Peyer's patch (tissue), 4 donors: Measurements from ENCODE around the gene NCAN. TPM values are rescaled to one million over a fixed set of nuclear protein-coding genes. Genes with fewer than 3 reads are reported as not detected.
A peak's percentile ranks its signal among the peaks of the same experiment; 100 is the strongest.

ENCODE experiments used
- DNase-seq, 3 donors: peaks; one replicate each; pipeline ENCODE4 v3.0.0-alpha.2; 2017 to 2019
- H3K27ac ChIP-seq, 4 donors: fragments of 200-600 bp; sonication (generic); one replicate each; pipeline ENCODE4 v1.5.1; 2016 to 2019
- H3K27me3 ChIP-seq, 2 donors: fragments of 200-600 bp; sonication (generic); one replicate each; pipeline ENCODE4 v1.5.1; 2019
- H3K36me3 ChIP-seq, 3 donors: fragments of 200-600 bp; sonication (generic); one replicate each; pipeline ENCODE4 v1.5.1; 2016 to 2019
- H3K4me1 ChIP-seq, 4 donors: fragments of 200-600 bp; sonication (generic); one replicate each; pipeline ENCODE4 v1.5.1; 2016 to 2019
- H3K4me3 ChIP-seq, 4 donors: fragments of 200-600 bp; sonication (generic); 1 replicate in 3 of 4; 2 replicates in 1 of 4; pipeline ENCODE4 v1.5.1; 2016 to 2019; ENCODE audit warnings: mild to moderate bottlenecking in 1 of 4
- H3K9me3 ChIP-seq, 4 donors: fragments of 200-600 bp; sonication (generic); one replicate each; pipeline ENCODE4 v1.5.1; 2016 to 2019; ENCODE audit warnings: mild to moderate bottlenecking in 1 of 4
- CTCF ChIP-seq, 6 experiments: fragments of 450-650 bp in 4 of 6; fragments of 200-600 bp in 2 of 6; sonication (generic) in 1 of 6; IDR thresholded peaks; one replicate each; pipeline ENCODE4 v1.5.1; 2017 to 2019; ENCODE audit warnings: antibody characterized with exemption in 6 of 6, mild to moderate bottlenecking in 3 of 6, moderate library complexity in 1 of 6
- POLR2A ChIP-seq, 2 donors: fragments of 450-650 bp; IDR thresholded peaks; one replicate each; pipeline ENCODE4 v1.5.1; 2017; ENCODE audit warnings: antibody characterized with exemption in 2 of 2, mild to moderate bottlenecking in 2 of 2, moderate library complexity in 2 of 2
- total RNA-seq, 4 donors: library from RNA; depleted of rRNA; stranded (reverse); fragments of >200 nt; gene quantifications; one replicate each; pipeline ENCODE4 v1.1.0, GENCODE V29; 2016

NCAN gene
- total RNA-seq, 4 donors from 2014 or later = not detected

- TF ChIP-seq POLR2A (IDR thresholded peaks at IDR 0.05) (no peak), CTCF (IDR thresholded peaks at IDR 0.05) (no peak)
- peaks cover 0 to 57% (median 0%) of the 10 kb centered on the region in 3 donors for H3K36me3 ChIP-seq
- no peaks in the 10 kb centered on the region for H3K4me1 ChIP-seq
- no peaks in the 10 kb centered on the region for H3K27me3 ChIP-seq
- H3K4me3 ChIP-seq = no peak overlapping the region
- H3K9me3 ChIP-seq = no peaks in the 10 kb centered on the region
- DNase-seq = no peak
- H3K27ac ChIP-seq = no peak overlapping the region
These were observed 32.0 kb upstream of the NCAN start for GRCh38 chr19:19179548-19180441.

- no peaks in the 10 kb centered on the region for H3K4me1 ChIP-seq
- no peak for TF ChIP-seq POLR2A (IDR thresholded peaks at IDR 0.05)
- no peak for TF ChIP-seq CTCF (IDR thresholded peaks at IDR 0.05)
- no peak for DNase-seq
- no peaks in the 10 kb centered on the region for H3K27me3 ChIP-seq
- H3K27ac ChIP-seq = no peak overlapping the region
- H3K9me3 ChIP-seq = no peaks in the 10 kb centered on the region
- H3K4me3 ChIP-seq = no peak overlapping the region
- H3K36me3 ChIP-seq = peaks cover 0 to 63% (median 0%) of the 10 kb centered on the region in 3 donors
These were observed 30.2 kb upstream of the NCAN start for GRCh38 chr19:19181488-19181998.

GRCh38 chr19:19185853-19186740, 25.7 kb upstream of the NCAN start:
- Histone ChIP-seq H3K27ac (no peak overlapping the region), H3K9me3 (no peaks in the 10 kb centered on the region), H3K4me3 (no peak overlapping the region), H3K4me1 (peaks cover 0 to 15% (median 8%) of the 10 kb centered on the region in 4 donors), H3K36me3 (peaks cover 0 to 40% (median 0%) of the 10 kb centered on the region in 3 donors), H3K27me3 (no peaks in the 10 kb centered on the region)
- peak in 2 of 3 donors; percentile 57 to 73 for DNase-seq
- TF ChIP-seq POLR2A (IDR thresholded peaks at IDR 0.05) (no peak), CTCF (IDR thresholded peaks at IDR 0.05) (peak; percentile 2 to 65 (median 56))

- H3K36me3 ChIP-seq = peaks cover 0 to 34% (median 0%) of the 10 kb centered on the region in 3 donors
- TF ChIP-seq POLR2A (IDR thresholded peaks at IDR 0.05) (no peak), CTCF (IDR thresholded peaks at IDR 0.05) (no peak)
- no peak overlapping the region for H3K27ac ChIP-seq
These were observed 25.0 kb upstream of the NCAN start for GRCh38 chr19:19186742-19187141.

GRCh38 chr19:19191768-19192077, 20.0 kb upstream of the NCAN start:
- no peak for DNase-seq
- Histone ChIP-seq H3K36me3 (peaks cover 0 to 10% (median 0%) of the 10 kb centered on the region in 3 donors), H3K4me3 (peak overlapping the region; percentile 68 to 96 (median 88)), H3K9me3 (no peaks in the 10 kb centered on the region), H3K27me3 (no peaks in the 10 kb centered on the region), H3K4me1 (peaks cover 4 to 35% (median 17%) of the 10 kb centered on the region in 4 donors), H3K27ac (peak overlapping the region; percentile 95 to 99 (median 98))
- TF ChIP-seq POLR2A (IDR thresholded peaks at IDR 0.05) = no peak
- peak in 1 of 6 experiments; percentile 1 for TF ChIP-seq CTCF (IDR thresholded peaks at IDR 0.05)

More at GRCh38 chr19:19186742-19187141, 25.0 kb upstream of the NCAN start:
- H3K27me3 ChIP-seq = no peaks in the 10 kb centered on the region
- no peak overlapping the region for H3K4me3 ChIP-seq
- no peak for DNase-seq
- no peaks in the 10 kb centered on the region for H3K9me3 ChIP-seq
- peaks cover 0 to 17% (median 12%) of the 10 kb centered on the region in 4 donors for H3K4me1 ChIP-seq
